HL-60/S4 treated with retinoic acid at 250 ng/mL for 4 days and 3 days (cell line): Measurements from ENCODE around the gene GPA33.

Source experiments
- in situ Hi-C: fragments of 300-500 bp; cut with MboI; formaldehyde crosslinking; loops from 2 replicates; pipeline ENCODE4 v1.7.0; 2022; ENCODE audit warnings: low sequenced_read_pairs

The GPA33 gene

DNA sequence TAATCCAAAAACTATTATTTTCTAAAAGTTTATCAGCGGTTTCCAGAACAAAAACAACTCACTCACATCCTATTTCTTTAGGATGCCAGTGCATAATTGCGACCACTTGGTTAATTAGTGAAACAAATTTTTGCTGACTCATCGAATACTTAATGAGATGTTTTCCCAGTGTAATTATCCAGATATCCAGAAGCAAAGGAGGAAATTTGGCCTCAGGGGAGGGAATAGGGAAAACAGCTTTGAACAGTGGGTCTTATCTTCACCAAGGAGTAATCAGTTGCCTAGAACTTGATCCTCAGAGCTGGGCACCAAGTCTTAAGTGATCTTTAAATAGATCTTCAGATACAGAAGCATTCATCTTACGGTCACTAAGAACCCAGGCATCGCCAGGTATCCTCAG is 28.0 kb upstream of the GPA33 start:
- in situ Hi-C loops: no loop called here

DNA sequence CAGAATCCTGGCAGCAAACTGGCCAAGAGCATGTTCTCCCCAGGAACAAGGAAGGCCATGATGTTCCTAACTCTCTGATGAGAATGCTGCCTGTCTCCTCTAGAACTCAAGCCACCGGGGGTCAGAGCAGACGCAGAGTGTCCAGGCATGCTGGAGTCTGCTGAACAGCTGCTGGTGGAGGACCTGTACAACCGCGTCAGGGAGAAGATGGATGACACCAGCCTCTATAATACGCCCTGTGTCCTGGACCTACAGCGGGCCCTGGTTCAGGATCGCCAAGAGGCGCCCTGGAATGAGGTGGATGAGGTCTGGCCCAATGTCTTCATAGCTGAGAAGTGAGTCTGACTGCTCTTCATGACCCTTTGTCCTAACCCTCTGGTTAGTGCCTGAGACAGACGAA is 27.0 kb upstream of the GPA33 start:
- in situ Hi-C loops: no loop called here

DNA sequence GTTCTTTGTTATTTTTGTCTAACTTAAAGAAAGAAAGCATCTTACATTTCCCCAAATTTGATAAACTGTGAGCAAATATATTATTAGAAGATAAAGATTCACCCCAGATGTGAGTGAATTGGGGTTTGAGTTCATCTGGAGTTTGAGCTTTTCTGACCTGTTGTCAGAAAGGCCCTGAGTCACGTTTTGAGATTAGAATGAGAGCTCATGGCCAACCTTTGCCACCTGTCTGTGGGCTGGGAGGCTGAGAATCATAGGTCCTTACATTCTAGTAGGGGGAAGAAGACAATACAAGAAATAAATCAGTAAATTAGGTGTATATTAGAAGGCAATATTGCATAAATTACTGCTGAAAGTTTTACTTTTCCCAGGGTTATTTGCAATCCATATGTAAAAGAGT is 26.0 kb upstream of the GPA33 start:
- in situ Hi-C loops: no loop called here

DNA sequence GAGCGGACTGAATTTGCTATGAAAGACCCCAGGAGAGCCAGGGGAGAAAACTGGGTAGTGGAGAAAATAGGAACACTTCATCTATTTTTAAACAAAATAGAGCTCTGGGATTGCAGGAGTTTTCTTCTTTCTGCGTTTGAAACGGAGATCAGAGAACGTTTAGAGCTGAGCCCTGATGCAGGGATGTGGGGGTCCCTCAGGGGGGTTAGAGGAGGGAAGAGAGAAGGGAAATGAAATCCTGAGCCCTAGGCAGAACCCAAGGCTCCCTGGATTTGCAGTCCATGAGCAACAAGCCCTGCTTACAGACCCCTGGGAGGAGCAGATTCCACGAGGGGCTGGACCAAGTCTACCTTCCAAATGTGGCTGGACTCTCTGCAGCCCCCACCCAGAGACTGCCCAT is 25.5 kb upstream of the GPA33 start:
- in situ Hi-C loops: no loop called here

DNA sequence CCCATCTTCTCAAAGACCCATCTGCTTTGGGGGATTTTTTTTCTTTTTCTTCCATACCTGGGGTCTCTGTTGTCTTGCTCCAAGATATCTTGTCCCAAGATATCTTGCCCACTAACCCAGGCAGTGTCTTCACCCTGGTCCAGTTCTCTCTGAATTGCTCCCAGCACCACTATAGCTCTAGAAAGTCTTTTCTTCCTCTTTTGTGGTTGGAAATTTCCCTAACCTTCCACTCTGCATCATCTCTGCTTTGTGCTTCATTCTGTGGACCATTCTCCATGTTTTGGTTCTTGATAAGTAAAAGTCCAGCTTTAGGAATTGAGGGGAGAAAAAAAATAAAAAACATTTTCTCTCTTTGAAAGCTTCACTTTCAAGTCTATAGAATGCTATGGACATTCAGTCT is 24.5 kb upstream of the GPA33 start:
- in situ Hi-C loops: no loop called here

DNA sequence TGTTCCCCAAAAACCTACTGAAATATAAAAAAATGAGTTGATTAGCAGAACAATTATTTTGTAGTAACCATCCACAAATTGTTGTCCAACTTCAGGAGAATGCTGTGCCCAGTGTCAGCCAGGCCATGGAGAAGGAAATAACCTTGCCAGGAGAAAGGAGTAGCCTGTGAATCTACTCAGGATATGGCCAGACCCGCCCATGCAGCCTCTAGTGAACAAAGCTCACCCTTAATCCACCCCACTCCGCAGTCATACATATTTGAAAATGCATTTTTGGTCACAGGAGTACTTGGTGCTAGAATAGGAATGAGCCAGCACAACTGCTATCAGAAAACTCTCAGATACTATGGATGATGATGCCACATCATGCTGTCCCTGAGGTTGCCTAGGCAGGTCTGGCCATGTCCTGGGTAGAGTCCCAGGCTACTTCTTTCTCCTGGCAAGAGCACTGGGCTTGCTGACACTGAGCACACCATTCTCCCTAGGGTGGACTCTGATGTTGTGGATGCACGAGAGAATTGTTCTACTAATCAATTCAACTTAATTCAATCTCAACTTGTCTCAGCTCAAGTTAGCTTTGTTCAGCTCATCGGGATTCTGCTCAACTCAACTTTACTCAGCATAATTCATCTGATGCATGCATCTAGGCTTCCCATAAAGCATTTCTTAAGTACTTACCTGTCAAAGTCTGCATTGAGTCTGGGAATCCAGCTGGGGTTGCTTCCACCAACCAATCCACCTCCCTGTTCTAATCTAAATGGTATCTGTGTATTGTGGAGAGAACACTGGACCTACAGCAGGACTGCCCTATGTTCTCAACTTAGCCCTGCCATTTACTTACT is 21.9 kb upstream of the GPA33 start:
- in situ Hi-C loops: no loop called here

DNA sequence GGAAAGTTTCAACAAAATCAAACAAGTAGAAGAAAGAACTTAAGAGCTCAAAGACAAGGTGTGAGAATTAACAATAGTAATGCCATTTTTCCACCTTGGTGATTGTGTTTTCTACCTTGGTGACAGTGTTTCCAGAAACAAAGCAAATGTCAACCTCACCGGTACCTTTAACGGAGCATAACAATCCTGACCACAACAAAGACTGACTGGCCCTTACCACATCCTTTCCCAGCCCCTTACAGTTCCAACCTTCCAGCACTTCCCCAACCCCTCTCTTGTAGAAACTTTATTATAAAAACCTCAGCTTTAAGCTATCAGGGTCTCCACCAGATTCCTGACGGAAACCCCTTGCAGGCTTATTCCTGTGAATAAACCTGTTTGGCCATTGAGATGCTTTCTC is 20.4 kb upstream of the GPA33 start:
- in situ Hi-C loops: no loop called here

DNA sequence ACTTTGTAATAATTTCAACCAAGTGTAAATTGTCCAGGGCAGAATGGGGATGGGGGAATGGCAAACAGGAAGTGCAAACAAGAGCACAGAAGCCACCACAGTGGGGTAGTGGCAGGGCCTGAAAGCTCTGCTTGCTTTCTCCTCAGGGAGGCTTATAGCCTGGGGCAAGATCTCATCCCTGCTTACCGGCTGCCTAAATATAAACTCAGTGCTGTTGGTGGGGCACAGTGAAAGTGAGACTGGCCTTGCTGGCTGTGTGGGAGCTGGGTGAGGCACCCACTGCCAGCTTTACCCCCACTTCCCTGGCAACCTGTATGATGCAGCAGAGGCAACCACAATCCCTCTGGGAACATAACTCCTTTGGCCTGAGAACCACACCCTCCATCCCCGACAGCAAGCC is 18.9 kb upstream of the GPA33 start:
- in situ Hi-C loops: no loop called here

DNA sequence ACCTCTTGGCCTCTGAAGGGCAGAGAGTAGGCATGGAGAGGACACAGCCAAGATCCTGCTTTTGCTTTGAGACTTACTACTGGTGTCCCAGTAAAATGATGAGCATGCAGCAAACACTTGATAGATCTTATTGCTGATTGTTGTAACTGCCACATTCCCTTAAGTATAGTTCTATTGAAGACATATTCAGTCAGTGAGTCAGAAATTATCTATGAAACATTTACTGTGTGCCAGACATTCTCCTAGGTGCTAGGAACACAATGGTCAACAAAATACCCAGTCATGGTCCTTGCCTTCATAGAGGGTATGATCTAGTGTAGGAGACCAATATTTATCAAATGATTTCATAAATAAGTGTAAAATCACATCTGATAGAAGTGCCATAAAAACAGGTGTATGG is 17.3 kb upstream of the GPA33 start:
- in situ Hi-C loops: no loop called here

DNA sequence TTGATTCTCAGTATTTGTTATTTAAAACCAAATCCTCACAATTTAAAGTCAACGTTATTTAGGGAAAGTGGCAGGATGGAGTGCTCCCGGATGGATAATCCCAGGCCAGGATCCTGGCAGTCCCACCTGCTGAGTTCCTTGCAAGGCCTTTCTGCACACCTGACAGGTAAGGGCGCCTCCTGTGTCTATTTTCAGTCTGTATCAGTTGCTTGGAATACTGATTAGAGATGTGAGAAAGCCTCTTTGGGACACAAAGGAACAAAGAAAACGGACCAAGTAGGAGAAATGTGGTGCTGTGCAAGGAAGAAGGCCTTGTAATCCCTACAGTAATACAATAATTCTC is 15.9 kb upstream of the GPA33 start:
- in situ Hi-C loops: no loop called here

DNA sequence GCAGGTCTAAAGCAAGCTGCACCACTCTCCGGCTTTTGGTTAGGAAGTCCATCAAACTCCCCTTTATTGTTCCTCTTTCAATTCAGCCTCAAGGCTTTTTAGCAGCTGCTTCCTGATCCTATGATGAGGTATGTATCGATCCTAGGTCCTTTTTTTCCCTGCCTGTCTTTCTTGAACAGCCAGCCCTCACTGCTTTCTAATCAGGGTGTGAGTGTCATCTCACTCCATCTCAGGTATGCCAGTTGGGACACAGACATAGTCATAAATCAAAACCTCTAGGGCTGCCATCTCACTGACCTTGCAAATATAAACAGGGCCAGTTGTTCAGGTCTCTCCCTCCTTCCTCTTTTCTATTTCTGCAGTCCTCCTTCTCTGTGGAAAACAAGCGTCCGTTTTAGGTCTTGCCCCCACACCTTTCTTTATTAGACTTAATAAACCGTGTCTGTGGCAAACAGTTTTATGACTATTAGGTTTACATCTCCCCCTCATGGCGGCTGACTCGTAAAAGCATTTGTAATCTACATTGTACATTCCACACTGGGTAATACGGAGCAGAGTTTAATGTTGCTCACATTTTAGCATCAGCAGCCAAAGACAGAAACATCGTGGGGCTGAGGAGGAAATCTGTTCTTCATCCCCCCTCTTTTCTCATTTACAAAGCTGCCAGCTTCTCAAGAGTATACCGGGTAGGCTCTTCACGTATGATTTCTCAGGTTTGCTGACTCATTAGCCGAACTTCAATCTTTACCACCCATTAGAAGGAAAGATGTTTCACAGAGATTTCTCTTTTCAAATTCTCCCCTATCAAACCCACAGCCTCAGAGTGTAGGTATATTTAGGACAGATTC is 15.3 kb upstream of the GPA33 start:
- in situ Hi-C loops: no loop called here

DNA sequence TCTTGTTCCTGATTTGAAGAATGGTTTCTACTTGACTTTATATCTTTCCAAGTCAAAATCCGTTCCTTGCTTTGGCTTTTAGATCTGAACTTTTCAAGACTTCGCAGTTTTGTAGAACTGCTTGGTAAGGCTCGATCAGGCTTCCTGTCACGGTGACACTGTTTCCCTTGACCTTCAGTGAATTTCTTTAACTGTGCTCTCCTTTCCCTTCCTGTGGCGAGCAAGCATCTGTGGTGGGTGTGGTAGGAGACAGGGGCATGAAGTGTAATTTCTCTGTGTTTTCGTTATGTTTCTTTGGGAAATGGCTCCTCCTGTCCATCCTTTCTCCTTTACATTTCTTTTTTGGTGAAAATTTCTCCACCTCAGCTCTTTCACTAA is 14.1 kb upstream of the GPA33 start:
- in situ Hi-C loops: no loop called here

DNA sequence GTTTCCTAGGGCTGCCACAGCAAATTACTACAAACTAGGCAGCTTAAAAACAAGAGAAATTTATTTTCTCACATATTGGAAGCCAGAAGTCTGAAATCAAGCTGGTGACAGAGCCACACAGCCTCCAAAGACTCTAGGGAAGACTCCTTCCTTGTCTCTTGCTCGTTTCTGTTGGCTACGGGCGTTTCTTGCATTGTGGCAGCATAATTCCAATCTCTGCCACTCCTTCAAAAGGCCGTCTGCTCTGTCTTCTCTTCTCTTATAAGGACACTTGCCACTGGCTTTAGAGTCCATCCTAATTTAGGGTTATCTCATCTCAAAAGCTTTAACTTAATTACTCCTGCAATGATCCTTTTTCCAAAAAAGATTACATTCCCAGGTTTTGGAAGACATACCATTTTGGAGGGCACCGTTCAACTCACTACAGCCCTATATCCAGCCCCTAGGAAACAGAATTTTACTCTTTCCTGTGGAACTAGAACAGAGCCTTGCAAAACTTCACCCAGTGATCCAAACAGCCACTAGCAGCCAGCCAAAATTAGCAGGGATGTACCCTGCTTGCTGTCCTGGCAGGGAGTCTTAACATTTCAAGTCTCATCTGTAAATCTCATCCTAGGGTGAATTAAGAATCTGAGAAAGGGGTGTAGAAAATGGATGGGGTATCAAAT is 12.9 kb upstream of the GPA33 start:
- in situ Hi-C loops: no loop called here

DNA sequence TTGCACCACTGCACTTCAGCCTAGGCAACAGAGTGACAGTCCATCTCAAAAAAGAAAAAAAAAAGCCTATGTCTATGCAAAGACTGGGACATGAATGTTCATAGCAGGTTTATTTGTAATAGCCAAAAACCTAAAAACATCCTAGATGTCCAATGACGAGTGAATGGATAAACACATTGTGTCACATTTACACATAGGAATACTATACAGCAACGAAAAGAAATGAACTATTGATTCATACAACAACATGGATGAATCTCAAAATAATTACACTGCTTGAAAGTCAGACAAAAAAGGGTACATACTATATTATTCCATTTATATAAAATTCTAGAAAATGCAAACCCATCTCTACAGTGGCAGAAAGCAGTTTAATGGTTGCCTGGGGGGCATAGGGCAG is 11.6 kb upstream of the GPA33 start:
- in situ Hi-C loops: no loop called here

DNA sequence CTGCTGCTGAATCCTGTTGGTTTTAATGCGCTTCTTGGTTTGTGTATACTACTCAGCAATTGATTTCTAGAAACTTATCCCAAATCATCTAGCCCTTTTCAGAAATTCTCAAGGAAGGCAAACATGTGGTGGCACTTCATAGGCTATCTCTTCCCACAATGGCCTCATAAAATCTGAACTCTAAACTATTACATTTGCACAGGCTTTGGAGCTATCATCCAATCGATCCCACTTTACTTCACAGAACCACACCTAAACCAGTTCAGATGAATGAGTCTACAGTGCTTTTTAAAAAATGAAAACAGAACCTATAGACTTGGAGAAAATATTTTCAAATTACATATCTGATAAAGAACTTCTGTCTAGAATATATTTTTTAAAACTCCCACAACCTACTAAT is 10.6 kb upstream of the GPA33 start:
- in situ Hi-C loops: no loop called here

DNA sequence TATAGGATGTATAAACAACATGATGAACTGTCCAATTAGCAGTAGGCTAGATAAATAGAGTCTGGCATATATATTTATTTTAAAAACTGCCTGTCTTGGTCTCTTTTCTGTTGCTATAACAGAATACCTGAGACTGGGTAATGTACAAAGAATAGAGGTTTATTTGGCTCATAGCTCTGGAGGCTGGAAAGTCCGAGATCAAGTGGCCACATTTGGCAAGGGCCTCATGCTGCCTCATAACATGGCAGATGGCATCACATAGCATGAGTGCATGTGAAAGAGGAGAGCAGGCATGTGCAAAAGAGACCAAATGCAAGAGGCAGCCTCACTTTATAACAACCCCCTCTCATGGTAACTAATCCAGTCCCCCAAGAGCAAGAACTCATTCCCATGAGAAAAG is 9.7 kb upstream of the GPA33 start:
- in situ Hi-C loops: no loop called here

DNA sequence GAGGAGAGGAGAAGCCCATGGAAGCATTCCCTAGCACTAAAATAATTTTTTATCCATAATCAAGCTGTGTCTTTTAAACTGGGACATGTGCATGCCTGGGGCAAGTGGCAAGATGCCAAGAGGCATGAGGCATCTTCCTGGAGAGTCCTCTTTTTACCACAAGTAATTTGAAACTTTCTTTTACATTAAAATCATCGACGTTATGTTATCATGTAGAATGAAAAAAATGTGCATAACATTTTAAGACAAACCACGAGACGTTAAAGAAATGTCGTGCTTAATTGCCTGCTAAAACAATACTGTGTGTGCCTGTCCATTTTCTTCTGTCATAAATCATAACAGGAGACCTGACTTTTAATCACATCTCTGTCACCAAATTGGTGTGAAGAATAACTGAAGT is 5.2 kb upstream of the GPA33 start:
- in situ Hi-C loops: no loop called here

DNA sequence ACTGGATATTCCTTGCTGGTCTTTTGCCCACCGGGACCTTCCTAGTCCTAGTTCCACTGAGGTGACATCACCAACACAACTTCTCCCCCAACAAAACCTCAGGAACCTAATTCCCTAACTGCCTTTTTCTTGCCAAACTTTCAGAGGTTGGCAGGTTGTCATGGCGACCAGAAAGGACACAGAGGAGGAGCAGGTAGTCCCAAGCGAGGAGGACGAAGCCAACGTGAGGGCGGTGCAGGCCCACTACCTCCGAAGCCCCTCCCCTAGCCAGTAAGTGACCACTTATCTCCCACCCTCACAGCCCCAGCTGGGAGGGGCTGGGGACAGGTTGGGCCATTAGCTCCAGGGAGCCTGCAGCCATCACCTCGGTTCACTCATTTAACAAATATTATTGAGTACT is 4.5 kb upstream of the GPA33 start:
- in situ Hi-C loops: no loop called here

DNA sequence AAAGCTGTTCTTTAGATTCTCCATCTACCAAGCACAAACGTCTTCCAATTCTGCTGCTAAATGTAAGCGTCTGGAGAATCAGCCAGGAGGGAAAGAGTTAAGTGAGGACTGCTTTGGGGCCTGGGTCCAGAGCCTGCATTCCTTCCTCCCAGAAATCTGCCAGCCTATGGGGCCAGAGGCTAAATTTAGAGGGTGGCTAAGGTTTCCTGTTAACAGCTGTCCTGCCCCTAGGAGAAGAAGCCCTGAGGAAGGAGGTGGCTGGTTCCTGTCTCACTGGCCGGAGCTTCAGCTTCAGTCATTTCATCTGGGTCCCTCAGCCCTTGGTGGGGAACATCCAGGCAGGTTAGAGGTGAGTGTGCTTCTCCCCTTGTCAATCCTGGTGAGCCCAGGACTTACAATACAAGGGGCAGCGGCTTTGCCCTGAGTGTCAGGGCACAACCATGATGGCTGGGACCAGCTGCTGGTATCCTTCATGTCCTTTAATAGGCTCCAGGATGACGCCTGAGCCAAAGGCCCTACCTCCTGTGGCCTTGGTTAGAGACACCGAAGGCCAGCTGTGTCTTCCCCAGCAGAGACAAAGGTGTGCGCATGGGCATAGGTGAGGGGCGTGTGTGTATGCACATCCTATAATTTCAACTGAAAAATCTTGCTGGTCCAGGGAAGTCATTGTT is 3.8 kb upstream of the GPA33 start, which contains the start of gene STYXL2:
TSS of gene STYXL2 (plus strand) at position 230 of the 671 bp plus-strand sequence. CDS start 775 bp downstream, outside the sequence.
- in situ Hi-C loops: no loop called here

DNA sequence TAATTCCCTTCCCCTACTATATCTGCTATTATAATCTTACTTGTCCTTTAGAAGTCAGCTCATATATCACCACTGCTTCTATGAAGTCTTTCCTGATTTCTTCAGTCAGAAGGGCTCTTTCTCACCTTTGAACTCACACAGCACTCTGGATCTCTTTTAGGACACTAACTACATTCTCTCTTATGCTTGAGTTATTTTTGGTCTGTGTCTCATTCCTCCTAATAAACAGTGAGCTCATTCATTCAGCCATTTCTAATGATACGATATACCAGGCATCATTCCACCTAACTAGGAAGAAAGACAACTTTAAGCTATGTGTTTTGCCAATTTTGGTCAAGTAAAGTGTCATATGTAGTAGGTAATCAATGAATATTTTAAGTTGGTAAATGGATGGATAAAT is 2.5 kb upstream of the GPA33 start:
- in situ Hi-C loops: no loop called here

DNA sequence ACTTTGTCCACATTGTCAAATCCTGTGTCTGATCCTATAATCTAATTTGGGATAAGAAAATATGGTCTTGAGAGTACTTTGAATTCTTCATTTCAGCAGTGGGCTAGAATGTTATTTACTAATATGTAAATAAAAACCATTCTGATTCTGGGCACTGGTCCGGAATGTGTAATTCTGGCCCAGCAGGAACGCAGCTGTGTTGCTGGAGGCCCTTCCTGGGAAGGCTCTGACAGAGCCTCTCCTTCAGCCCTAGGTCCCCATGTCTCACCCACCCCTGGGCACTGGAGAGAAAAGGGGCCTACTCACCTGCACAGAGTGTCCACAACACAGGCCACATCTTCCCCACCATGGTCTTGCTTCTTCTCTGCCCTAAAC is 251 bp downstream of the GPA33 start:
- in situ Hi-C loops: no loop called here
